H1 (cell line): ENCODE measurements around the gene SCARB1. TPM values are rescaled to one million over a fixed set of nuclear protein-coding genes. Genes with fewer than 3 reads are reported as not detected.

ENCODE experiments used
- CTCF ChIA-PET: fragments of 300-600 bp; sonication (Branson Sonifier 250); formaldehyde crosslinking; loops from one replicate; lab custom pipeline; 2021; ENCODE audit not compliant: partially characterized antibody; lab: Charles Lee
- POLR2A ChIA-PET: fragments of 300-600 bp; sonication (Branson Sonifier 250); formaldehyde crosslinking; loops from one replicate; lab custom pipeline; 2021; ENCODE audit warnings: inconsistent platforms; ENCODE audit not compliant: partially characterized antibody; lab: Charles Lee
- DNase-seq, 2 experiments: peaks; one replicate each; pipeline versions ENCODE4 v3.0.0 to v3.0.0-alpha.2; 2010 to 2022; ENCODE audit warnings: low spot score in 2 of 2, low read depth in 1 of 2, mixed read lengths in 1 of 2
- FAIRE-seq: peaks from 2 replicates; lab custom pipeline; 2011; peaks lifted over from hg19 to GRCh38; lab: Jason Lieb, UNC
- H2AFZ ChIP-seq: 2 replicates; pipeline ENCODE4 v1.8.1; 2012; ENCODE audit warnings: low read length, inconsistent platforms
- H2AK5ac ChIP-seq: 2 replicates; pipeline ENCODE4 v1.6.1; 2013; ENCODE audit warnings: low read depth, low read length
- H2BK120ac ChIP-seq: replicated peaks from 2 replicates; pipeline ENCODE3; 2013; ENCODE audit warnings: low read depth, low read length, inconsistent platforms
- H2BK12ac ChIP-seq: 2 replicates; pipeline ENCODE4 v1.6.1; 2013; ENCODE audit warnings: low read depth, low read length
- H2BK15ac ChIP-seq: 2 replicates; pipeline ENCODE4 v1.6.1; 2013; ENCODE audit warnings: low read length
- H2BK20ac ChIP-seq: 2 replicates; pipeline ENCODE4 v1.6.1; 2013; ENCODE audit warnings: low read length
- H2BK5ac ChIP-seq: 2 replicates; pipeline ENCODE4 v1.6.1; 2013; ENCODE audit warnings: low read depth, low read length
- H3K14ac ChIP-seq: 2 replicates; pipeline ENCODE4 v1.6.1; 2013; ENCODE audit warnings: inconsistent platforms; ENCODE audit not compliant: insufficient read length
- H3K18ac ChIP-seq: 2 replicates; pipeline ENCODE4 v1.6.1; 2013; ENCODE audit warnings: low read length; ENCODE audit errors: extremely low read depth
- H3K23ac ChIP-seq: 2 replicates; pipeline ENCODE4 v1.6.1; 2013; ENCODE audit warnings: inconsistent platforms; ENCODE audit not compliant: insufficient read length
- H3K23me2 ChIP-seq: 2 replicates; pipeline ENCODE4 v1.6.1; 2013; ENCODE audit warnings: low read depth, low read length
- H3K27ac ChIP-seq: 2 replicates; pipeline ENCODE4 v1.6.1; 2011; ENCODE audit warnings: low read depth, low read length, inconsistent platforms
- H3K27me3 ChIP-seq, 4 experiments: replicated peaks in 1 of 4; 1 replicate in 1 of 4; 2 replicates in 3 of 4; pipeline versions ENCODE4 v1.6.1 to v1.8.1; 2011 to 2013; ENCODE audit warnings: low read length in 3 of 4, mild to moderate bottlenecking in 3 of 4, inconsistent platforms in 2 of 4, mixed read lengths in 2 of 4, moderate library complexity in 1 of 4; ENCODE audit not compliant: control insufficient read depth in 3 of 4, insufficient read depth in 3 of 4; ENCODE audit errors: extremely low read depth in 1 of 4
- H3K36me3 ChIP-seq, 4 experiments: 2 replicates each; pipeline versions ENCODE4 v1.6.1 to v1.8.1; 2011 to 2013; ENCODE audit warnings: mild to moderate bottlenecking in 4 of 4, low read length in 3 of 4, moderate library complexity in 2 of 4, control low read depth in 1 of 4, inconsistent platforms in 1 of 4; ENCODE audit not compliant: insufficient read depth in 4 of 4, control insufficient read depth in 2 of 4
- H3K4ac ChIP-seq: replicated peaks from 2 replicates; pipeline ENCODE3; 2013; ENCODE audit warnings: low read length, low read depth, mixed read lengths, inconsistent platforms; ENCODE audit not compliant: insufficient read length
- H3K4me1 ChIP-seq, 4 experiments: replicated peaks in 1 of 4; 1 replicate in 1 of 4; 2 replicates in 3 of 4; pipeline versions ENCODE4 v1.6.1 to v1.8.1; 2011 to 2013; ENCODE audit warnings: low read length in 3 of 4, inconsistent platforms in 2 of 4, mixed read lengths in 1 of 4; ENCODE audit not compliant: insufficient read depth in 4 of 4, control insufficient read depth in 3 of 4
- H3K4me2 ChIP-seq, 2 experiments: 2 replicates each; pipeline versions ENCODE4 v1.6.1 to v1.8.1; 2011 to 2013; ENCODE audit warnings: low read depth in 2 of 2, low read length in 2 of 2, control low read depth in 1 of 2, inconsistent platforms in 1 of 2, mild to moderate bottlenecking in 1 of 2; ENCODE audit not compliant: insufficient read depth in 1 of 2
- H3K4me3 ChIP-seq, 4 experiments: fragments of 200-600, 300-600 bp in 1 of 4; sonication (generic), shearing (Covaris generic), sonication (Bioruptor Twin) in 1 of 4; 2 replicates each; pipeline versions ENCODE4 v1.5.1 to v1.8.1; 2011 to 2016; ENCODE audit warnings: low read length in 4 of 4, low read depth in 3 of 4, control low read depth in 2 of 4, inconsistent platforms in 2 of 4, mild to moderate bottlenecking in 2 of 4, mixed read lengths in 1 of 4, moderate library complexity in 1 of 4; ENCODE audit not compliant: insufficient read depth in 2 of 4; ENCODE audit errors: extremely low read depth in 1 of 4
- H3K56ac ChIP-seq: replicated peaks from 2 replicates; pipeline ENCODE3; 2013; ENCODE audit warnings: low read depth, mild to moderate bottlenecking, mixed read lengths, low read length, inconsistent platforms; ENCODE audit not compliant: insufficient read length
- H3K79me1 ChIP-seq: 2 replicates; pipeline ENCODE4 v1.6.1; 2013; ENCODE audit warnings: low read depth, low read length, control low read depth
- H3K79me2 ChIP-seq, 2 experiments: 2 replicates each; pipeline versions ENCODE4 v1.6.1 to v1.8.1; 2012 to 2013; ENCODE audit warnings: low read length in 2 of 2, mild to moderate bottlenecking in 2 of 2, inconsistent platforms in 1 of 2; ENCODE audit not compliant: insufficient read depth in 2 of 2, control insufficient read depth in 1 of 2
- H3K9ac ChIP-seq, 4 experiments: replicated peaks in 1 of 4; 1 replicate in 1 of 4; 2 replicates in 3 of 4; pipeline versions ENCODE4 v1.6.1 to v1.8.1; 2011 to 2013; ENCODE audit warnings: low read depth in 3 of 4, low read length in 3 of 4, control low read depth in 2 of 4, mild to moderate bottlenecking in 2 of 4, moderate library complexity in 2 of 4, inconsistent platforms in 1 of 4; ENCODE audit errors: extremely low read depth in 1 of 4
- H3K9me3 ChIP-seq, 2 experiments: 2 replicates each; pipeline versions ENCODE4 v1.6.1 to v1.8.1; 2012 to 2013; ENCODE audit warnings: mild to moderate bottlenecking in 2 of 2, moderate library complexity in 2 of 2, control low read depth in 1 of 2, inconsistent platforms in 1 of 2, low read depth in 1 of 2, low read length in 1 of 2, mixed read lengths in 1 of 2; ENCODE audit not compliant: insufficient read depth in 2 of 2
- H4K20me1 ChIP-seq, 2 experiments: replicated peaks in 1 of 2; 2 replicates each; pipeline versions ENCODE3 to v1.8.1; 2011 to 2013; ENCODE audit warnings: inconsistent platforms in 2 of 2, low read length in 2 of 2, mild to moderate bottlenecking in 1 of 2; ENCODE audit not compliant: insufficient read depth in 2 of 2, control insufficient read depth in 1 of 2
- H4K5ac ChIP-seq: 2 replicates; pipeline ENCODE4 v1.6.1; 2013; ENCODE audit warnings: low read length, low read depth, mixed read lengths, inconsistent platforms; ENCODE audit not compliant: insufficient read length
- H4K8ac ChIP-seq: 2 replicates; pipeline ENCODE4 v1.8.0; 2013; ENCODE audit warnings: mild to moderate bottlenecking, moderate library complexity, low read length, inconsistent platforms; ENCODE audit not compliant: insufficient read depth; ENCODE audit errors: extremely low read depth
- H4K91ac ChIP-seq: replicated peaks from 2 replicates; pipeline ENCODE3; 2013; ENCODE audit warnings: low read length, mixed read lengths, inconsistent platforms; ENCODE audit not compliant: insufficient read length
- ASH2L ChIP-seq: fragments of 200-600, 300-600 bp; sonication (generic); IDR thresholded peaks from one replicate; pipeline ENCODE4 v1.7.1; 2017; ENCODE audit warnings: low read length
- BACH1 ChIP-seq: IDR thresholded peaks from 2 replicates; pipeline ENCODE4 v1.6.1; 2012; ENCODE audit warnings: low read length, improper control_type of control experiment
- BRCA1 ChIP-seq: IDR thresholded peaks from 2 replicates; pipeline ENCODE4 v1.6.1; 2012; ENCODE audit warnings: low read depth, low read length, improper control_type of control experiment
- CHD2 ChIP-seq: IDR thresholded peaks from 2 replicates; pipeline ENCODE4 v1.6.1; 2012; ENCODE audit warnings: low read length, improper control_type of control experiment
- KDM5A ChIP-seq: fragments of 200-600 bp; IDR thresholded peaks from 2 replicates; pipeline ENCODE4 v1.7.1; 2012; ENCODE audit warnings: mild to moderate bottlenecking, low read length, inconsistent platforms, mixed read lengths
- MAFK ChIP-seq: IDR thresholded peaks from 2 replicates; pipeline ENCODE4 v1.6.1; 2012; ENCODE audit warnings: low read depth, mild to moderate bottlenecking, improper control_type of control experiment, low read length
- RAD21 ChIP-seq, 2 experiments: IDR thresholded peaks in 1 of 2; conservative IDR thresholded peaks in 1 of 2; 2 replicates each; pipeline ENCODE4 v1.6.1; 2011; ENCODE audit warnings: low read depth in 2 of 2, low read length in 2 of 2, improper control_type of control experiment in 1 of 2, inconsistent platforms in 1 of 2, mild to moderate bottlenecking in 1 of 2, moderate library complexity in 1 of 2
- SIRT6 ChIP-seq: IDR thresholded peaks from one replicate; pipeline ENCODE4 v1.7.1; 2012; ENCODE audit warnings: low read length, inconsistent platforms
- TAF7 ChIP-seq: optimal IDR thresholded peaks from 2 replicates; pipeline ENCODE3; 2011; ENCODE audit warnings: low read depth, mild to moderate bottlenecking, inconsistent platforms, low read length, moderate library complexity, borderline replicate concordance
- YY1 ChIP-seq: IDR thresholded peaks from 2 replicates; pipeline ENCODE4 v1.6.1; 2011; ENCODE audit warnings: low read depth, mild to moderate bottlenecking, low read length
- WGBS, 2 experiments: shearing (Covaris generic) in 1 of 2; methylation state at CpG; one replicate each; pipeline versions ENCODE4 v1.1.6 to v1.1.7; 2013 to 2015; ENCODE audit warnings: low lambda C conversion rate in 2 of 2, mixed read lengths in 2 of 2, inconsistent platforms in 1 of 2, low coverage in 1 of 2, missing lambda C conversion rate in 1 of 2; ENCODE audit not compliant: insufficient replicate concordance in 2 of 2, insufficient coverage in 1 of 2, insufficient read length in 1 of 2; ENCODE audit errors: extremely low coverage in 1 of 2, missing lambda C conversion rate in 1 of 2; 5-methylcytosine and 5-hydroxymethylcytosine counted together
- polyA plus RNA-seq, 7 experiments: library from polyadenylated mRNA; depleted of rRNA in 3 of 7; stranded (reverse) in 5 of 7; unstranded in 2 of 7; fragments of >200 nt in 5 of 7; fragments of 200-250 nt in 2 of 7; gene quantifications; 1 replicate in 5 of 7; 2 replicates in 1 of 7; 4 replicates in 1 of 7; pipeline versions ENCODE4 v1.2.1 to v1.2.3, GENCODE V29; 2011 to 2013; ENCODE audit warnings: missing spikeins in 2 of 7, mixed read lengths in 2 of 7
- total RNA-seq: library from RNA; stranded (reverse); fragmentation: NEBNext Ultra II Directional; extraction: Animal tissue kit (Norgen Biotek cat#: 25700); gene quantifications from 2 replicates; pipeline ENCODE4 v1.2.1, GENCODE V29; 2021
- TF ChIP-seq, protein P1 (sequence below): IDR thresholded peaks from 2 replicates; pipeline ENCODE4 v1.6.1; 2012; ENCODE audit warnings: inconsistent platforms

Gene SCARB1
- total and polyA plus RNA-seq, 2 of the 8 experiments (the other 6 are each of a cell fraction or from before 2014, with no cell fraction given) = 45.3 to 57.1 TPM

DNA sequence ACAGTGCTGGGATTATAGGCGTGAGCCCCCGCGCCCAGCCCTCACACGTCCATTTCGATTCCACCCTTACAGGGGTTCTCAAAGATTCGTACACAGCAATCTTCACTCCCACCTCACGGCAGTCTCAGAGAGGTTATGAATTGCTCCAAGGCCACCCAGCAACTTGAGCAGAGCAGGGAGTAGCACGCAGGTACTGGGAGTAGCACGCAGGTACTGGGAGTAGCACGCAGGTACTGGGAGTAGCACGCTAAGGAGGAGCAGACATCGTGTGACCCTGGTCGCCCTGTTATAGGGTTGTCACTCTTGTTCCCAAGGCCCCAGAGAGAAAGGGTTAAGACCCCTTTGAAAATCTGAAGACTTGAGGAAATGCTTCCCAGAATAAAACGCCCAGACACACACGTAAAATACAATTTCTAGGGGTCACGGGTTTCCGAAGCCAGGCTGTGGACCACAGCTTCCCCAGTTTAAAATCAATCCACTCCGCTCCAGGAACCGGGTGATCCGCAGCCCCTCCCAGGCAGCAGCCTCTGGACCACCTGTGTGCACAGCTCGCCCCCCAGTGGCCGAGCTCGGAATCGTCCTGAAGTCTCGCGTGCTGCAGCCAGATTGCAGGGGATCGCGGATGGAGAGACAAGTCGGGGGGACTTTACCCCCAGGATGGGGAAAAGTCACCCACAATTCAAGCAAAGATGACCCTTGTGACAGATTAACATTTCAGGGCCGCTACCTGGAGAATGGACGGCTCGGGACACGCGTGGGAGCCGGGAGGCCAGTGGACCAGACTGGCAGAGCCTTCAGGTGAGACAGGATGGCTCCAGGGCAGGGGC lies 92.0 kb downstream of the SCARB1 start:
- H3K79me1 ChIP-seq = no peaks in the 10 kb centered on the region
- DNase-seq = peak in 1 of 2 experiments; percentile 100
- H3K79me2 ChIP-seq = no peaks in the 10 kb centered on the region
- H3K9ac ChIP-seq = no peak overlapping the region
- H2BK5ac ChIP-seq = no peak overlapping the region
- no peak overlapping the region for H2BK15ac ChIP-seq
- no peak overlapping the region for H2AFZ ChIP-seq
- ChIA-PET CTCF (interaction anchor here (0.6 to 2.9 kb wide), 39 partner anchors 9 to 866 kb away, joined by 3 to 12 read pairs (median 4); no protein-coding TSS in a partner anchor), POLR2A (interaction anchor here (0.8 to 1.2 kb wide), 2 partner anchors 45 to 475 kb away, joined by 3 read pairs; no protein-coding TSS in a partner anchor)
- 39% methylated on average over 35 of the region's 35 CpGs; no CpG with 5 or more reads in 1 of the 2 experiments for WGBS, 2 experiments
- H3K23ac ChIP-seq = no peak overlapping the region
- no peak overlapping the region for H3K14ac ChIP-seq
- no peak overlapping the region; the same call in 1 of the 2 replicates for H2BK20ac ChIP-seq
- no peak overlapping the region for H3K56ac ChIP-seq
- no peaks in the 10 kb centered on the region for H4K20me1 ChIP-seq
- peaks cover 0 to 5% (median 0%) of the 10 kb centered on the region in 4 experiments; a peak in 2 of 7 replicates for H3K27me3 ChIP-seq
- no peaks in the 10 kb centered on the region for H3K36me3 ChIP-seq
- peak overlapping the region; percentile 43; the same call in 1 of the 2 replicates for H2BK12ac ChIP-seq
- no peak overlapping the region for H3K18ac ChIP-seq
- H3K9me3 ChIP-seq = no peaks in the 10 kb centered on the region
- no peak overlapping the region for H2BK120ac ChIP-seq
- FAIRE-seq = no peak
- H3K4me1 ChIP-seq = peaks cover 0 to 7% (median 1%) of the 10 kb centered on the region in 4 experiments; a peak in 5 of 7 replicates
- H4K8ac ChIP-seq = no peak overlapping the region; the same call in 1 of the 2 replicates
- no peak overlapping the region for H4K5ac ChIP-seq
- H2AK5ac ChIP-seq = no peak overlapping the region
- no peak overlapping the region for H3K27ac ChIP-seq
- H3K4me3 ChIP-seq = peak overlapping the region in 1 of 4 experiments; percentile 32; a peak in 1 of 8 replicates
- no peak overlapping the region for H4K91ac ChIP-seq
- no peak overlapping the region for H3K4ac ChIP-seq
- H3K4me2 ChIP-seq = peak overlapping the region in 1 of 2 experiments; percentile 55; a peak in 2 of 4 replicates
- H3K23me2 ChIP-seq = no peaks in the 10 kb centered on the region; the same call in 1 of the 2 replicates
- TF ChIP-seq BRCA1 (peak; percentile 38; the same call in 1 of the 2 replicates), YY1 (0 out of 2 replicates have a peak, but pooled peaks have one; percentile 16), CHD2 (peak; percentile 60; the same call in 1 of the 2 replicates), BACH1 (0 out of 2 replicates have a peak, but pooled peaks have one; percentile 33), MAFK (no peak), TAF7 (no peak), ASH2L (no peak), KDM5A (no peak), SIRT6 (no peak), RAD21 (IDR thresholded peaks at IDR 0.05 in 1 of 2, conservative IDR thresholded peaks at IDR 0.05 in 1 of 2; ENCODE audit: low read depth in 2 of 2, low read length in 2 of 2) (peak; percentile 95 to 98)
- TF ChIP-seq, protein P1, sequence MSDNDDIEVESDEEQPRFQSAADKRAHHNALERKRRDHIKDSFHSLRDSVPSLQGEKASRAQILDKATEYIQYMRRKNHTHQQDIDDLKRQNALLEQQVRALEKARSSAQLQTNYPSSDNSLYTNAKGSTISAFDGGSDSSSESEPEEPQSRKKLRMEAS = peak; percentile 31; the same call in 1 of the 2 replicates
